ENCODE results near the gene CALHM5.

- TF ChIP-seq REST (IDR thresholded peaks at IDR 0.05), result no peak
- no peak for TF ChIP-seq EP300 (IDR thresholded peaks at IDR 0.05)
- TF ChIP-seq ZSCAN20 (CRISPR knock-in tag; IDR thresholded peaks at IDR 0.05), result no peak
- no peak for TF ChIP-seq CTCF (IDR thresholded peaks at IDR 0.05)
- TF ChIP-seq PBX3 (IDR thresholded peaks at IDR 0.05), result no peak
- TF ChIP-seq CHD2 (IDR thresholded peaks at IDR 0.05; ENCODE audit: low read length, partially characterized antibody), result no peak
- no peak for TF ChIP-seq MAX (IDR thresholded peaks at IDR 0.05)
- TF ChIP-seq NFE2L2 (conservative IDR thresholded peaks at IDR 0.05; ENCODE audit: low read length), result no peak
Measured at GRCh38 chr6:116475141-116475540, 36.3 kb upstream of the CALHM5 start.

Data from A549 (cell line).